Stimulated activated CD8-positive, alpha-beta memory T cell treated with anti-CD3 and anti-CD28 coated beads, Interleukin-7, amount 100 ng/mL, for 1 hour (primary cell): ENCODE results near the gene TMPRSS4.

ENCODE experiments used
- DNase-seq, 2 donors: peaks; one replicate each; pipeline ENCODE4 v3.0.0-alpha.2; 2020; ENCODE audit warnings: low read depth in 2 of 2

TMPRSS4 gene

DNA sequence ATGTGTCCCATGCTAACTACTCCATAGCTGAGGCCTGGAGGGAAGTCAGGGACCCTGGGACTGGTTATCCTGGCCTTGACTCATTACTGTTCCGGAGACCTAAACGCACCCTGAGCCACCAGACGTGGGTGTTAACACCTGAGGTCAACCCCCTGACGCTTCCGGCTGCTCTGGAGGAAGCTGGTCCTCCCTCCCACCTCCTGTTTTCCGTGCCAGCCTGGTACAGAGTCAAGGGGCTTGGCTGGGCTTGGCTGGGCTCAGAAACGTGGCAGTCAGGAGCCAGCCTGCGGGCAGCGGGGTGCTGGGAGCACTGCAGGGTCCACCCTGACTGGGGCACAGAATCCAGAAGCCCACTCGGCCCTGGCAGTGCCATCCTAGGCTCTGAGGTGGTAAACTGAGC is 2.6 kb downstream of the TMPRSS4 start:
- DNase-seq: no peak

DNA sequence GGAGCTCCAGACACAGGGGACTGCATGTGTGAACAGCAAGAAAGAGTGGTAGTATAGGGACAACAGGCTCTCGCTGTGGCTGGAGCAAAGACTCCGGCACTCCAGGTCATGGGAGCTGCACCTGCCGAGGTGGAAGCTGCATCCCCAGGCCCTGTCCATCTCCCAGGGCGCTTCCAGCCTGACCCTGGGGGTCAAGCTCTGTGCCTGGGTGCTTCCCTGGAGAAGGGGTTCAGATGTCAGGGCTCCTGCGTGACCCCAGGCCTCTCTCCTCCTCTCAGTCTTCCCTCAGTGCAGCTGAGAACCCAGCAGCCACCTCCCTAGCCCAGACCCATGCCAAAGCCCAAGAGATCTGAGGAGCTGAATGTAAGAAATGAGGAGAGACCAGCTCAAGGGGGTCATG is 3.4 kb downstream of the TMPRSS4 start:
- DNase-seq: no peak

DNA sequence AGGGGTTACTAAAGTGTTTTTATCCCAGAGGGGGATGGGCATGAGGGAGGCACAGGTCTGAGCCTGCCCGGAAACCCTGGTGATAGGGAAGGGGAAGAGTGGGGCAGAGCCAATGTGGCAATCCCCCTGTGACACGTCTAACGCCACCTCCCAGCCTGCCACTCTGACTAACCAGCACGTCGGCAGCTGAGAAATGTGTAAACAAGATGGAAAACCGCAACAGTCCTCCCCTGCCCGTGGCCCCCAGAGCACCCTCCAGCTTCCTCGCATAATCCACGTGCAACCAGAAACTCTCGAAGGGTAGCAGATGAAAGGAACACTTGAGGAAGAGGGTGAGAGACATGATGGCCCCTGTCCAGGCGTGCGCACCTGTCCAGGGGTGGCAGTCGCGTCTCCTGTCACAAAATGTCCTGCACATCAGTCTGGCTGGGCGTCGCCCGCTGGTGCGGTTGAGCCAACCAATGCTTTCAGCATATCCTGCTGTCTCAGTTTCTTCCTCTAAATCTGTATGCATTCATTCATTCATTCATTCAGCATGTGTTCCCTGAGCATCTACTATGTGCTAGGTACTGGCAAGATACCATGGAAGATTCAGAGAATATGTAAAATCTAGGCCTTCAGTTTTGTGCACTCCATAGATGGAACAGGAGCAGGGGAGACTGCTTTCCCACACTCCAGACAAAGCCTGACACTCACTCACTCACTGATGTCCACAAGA is 4.5 kb downstream of the TMPRSS4 start:
- no peak for DNase-seq

DNA sequence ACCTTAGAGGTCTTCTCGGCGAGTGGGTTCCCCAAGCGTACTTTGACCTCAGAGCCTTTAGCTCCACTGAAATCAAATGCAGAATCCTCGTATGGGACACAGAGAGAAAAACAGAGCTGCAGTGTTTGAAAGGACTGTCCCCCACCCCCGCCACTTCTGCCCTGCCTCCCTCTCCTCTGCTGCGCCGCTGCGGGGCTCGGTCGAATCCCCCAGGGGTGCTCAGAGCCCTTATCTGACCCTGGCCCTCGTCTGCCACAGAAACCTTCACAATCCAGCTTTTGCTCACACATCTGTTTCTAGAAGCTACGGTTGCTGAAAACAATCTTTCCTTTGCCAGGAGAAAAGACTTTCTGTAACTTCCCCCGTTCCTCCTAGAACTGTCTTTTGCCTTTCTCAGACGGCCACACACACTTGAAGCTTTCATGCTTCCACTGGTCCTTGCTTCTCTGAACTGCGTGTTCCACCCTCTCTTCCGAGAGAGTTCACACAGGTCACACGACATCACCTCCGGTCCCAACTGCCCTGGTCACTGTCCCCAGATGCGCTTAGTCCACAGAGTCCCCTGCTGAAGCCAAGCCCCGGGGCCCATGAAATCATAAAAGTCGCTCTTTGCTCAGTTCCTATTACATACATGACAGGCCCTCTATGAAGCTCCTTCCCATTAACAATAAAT is 6.1 kb downstream of the TMPRSS4 start:
- no peak for DNase-seq

DNA sequence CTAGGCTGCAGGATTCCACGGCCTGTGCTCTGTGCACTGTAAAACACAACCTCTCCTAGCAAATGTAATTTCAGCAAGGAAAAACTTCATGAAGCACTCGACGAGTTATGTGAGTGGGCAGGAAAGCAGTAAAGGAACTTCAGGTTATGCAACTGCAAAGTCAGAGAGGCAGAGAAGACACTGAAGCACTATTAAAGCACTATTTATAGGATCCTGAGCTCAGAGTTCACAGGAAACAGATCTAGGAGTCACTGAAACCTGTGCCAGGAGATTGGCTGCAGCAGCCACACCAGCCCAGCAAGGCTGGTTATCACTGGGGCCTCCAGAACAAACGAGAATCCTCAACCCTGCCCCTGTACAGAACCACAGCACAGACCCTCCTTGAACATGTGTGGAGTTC is 7.4 kb downstream of the TMPRSS4 start:
- no peak for DNase-seq

DNA sequence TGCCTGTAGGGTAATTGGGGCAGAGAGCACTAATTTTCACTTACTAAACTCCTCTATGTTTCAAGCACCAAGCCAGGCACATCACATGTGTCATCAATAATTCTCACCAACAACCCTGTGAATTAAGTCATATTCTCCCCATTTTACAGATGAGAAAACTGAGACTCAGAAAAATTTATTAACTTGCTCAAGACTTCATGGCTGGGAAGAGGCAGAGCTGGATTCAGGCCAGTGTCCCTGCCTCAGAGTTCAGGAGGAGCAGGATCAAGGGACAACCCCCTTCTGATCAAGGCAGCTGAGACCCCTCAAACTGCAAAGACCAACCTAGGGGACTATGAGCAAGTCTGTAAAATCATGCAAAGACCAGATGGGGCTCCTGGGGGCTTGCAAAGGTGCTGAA is 7.8 kb downstream of the TMPRSS4 start:
- no peak for DNase-seq

DNA sequence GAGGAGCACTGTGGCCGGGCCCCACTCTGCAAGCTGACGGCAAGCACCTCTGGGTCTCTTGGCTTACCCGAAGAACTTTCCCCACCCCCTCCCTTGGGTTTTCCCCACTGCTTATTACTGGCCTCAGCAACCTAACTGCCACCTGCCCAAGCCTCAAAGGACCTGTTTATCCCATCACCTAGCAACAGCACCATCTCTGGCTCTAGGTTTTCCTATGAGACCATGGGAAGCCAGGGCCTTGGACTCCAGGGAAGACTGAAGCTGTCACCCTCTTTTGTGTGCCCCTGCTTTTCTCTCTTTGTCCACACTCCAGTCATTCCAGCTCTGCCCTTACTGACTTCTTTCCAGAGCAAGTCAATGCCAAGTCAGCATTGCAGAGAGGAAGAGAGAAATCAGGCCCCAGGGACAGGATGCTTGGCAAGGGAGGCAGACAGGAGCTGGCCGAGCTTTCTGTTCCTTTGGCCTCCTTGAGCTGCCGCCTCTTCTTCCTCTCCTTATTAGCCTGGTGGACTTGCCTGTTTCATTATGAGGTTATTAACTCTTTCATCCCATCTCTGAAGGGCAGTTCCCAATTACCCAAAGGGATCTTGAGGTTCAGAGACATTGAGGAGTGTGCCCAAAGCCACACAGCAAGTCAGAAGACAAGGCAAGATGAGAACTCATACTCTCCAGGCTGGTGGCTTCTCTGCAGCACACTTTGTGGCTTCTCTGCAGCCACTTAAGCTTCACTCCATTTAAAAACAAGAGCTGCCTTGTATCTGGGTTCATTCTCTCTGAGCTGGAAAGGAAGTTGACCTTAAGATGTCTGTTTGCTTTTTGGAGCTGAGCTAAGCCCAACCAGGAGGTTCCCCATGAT is 10.3 kb downstream of the TMPRSS4 start, which contains the start of gene SMIM35:
SMIM35 (minus strand) TSS at position 51 of the 856 bp plus-strand sequence. CDS start 206 bp downstream, outside the sequence.
- no peak for DNase-seq

DNA sequence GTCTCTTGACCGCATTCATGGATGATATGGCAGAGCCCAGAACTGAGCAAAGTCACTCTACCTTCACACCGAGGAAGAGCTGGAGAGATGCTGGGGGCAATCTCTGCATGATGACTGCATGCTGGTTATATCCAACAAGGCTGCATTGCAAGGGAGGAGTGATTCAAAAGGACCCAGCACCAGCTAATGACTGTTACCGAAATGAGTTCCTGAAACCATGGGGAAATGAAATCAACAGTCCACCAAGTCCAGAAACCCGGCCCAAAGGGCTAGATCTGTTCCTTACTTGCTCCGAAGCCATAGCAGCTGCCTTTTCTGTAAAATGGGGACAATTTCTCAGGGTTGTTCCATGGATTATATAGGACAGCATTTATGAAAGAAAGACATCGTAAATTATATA is 11.1 kb downstream of the TMPRSS4 start:
- no peak for DNase-seq

DNA sequence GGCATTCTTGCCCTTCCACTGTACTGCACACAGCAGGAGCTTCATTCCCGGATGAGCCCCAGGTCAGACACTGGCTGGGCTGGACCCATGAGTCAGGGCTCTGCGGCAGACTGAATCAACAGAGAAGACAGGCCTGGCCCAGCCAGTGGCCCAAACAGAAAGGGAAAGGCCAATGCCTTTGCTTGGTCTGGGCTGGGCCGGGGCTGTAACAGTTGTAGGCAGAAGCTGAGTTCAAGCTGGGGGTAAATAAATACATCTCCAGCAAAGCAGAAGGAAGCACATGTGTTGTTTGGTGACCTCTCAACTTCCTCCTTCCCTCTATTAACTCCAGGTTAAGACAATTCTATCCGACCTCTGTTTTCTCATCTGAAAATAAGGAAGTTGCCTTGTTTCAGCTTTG is 11.7 kb downstream of the TMPRSS4 start:
- DNase-seq: no peak

DNA sequence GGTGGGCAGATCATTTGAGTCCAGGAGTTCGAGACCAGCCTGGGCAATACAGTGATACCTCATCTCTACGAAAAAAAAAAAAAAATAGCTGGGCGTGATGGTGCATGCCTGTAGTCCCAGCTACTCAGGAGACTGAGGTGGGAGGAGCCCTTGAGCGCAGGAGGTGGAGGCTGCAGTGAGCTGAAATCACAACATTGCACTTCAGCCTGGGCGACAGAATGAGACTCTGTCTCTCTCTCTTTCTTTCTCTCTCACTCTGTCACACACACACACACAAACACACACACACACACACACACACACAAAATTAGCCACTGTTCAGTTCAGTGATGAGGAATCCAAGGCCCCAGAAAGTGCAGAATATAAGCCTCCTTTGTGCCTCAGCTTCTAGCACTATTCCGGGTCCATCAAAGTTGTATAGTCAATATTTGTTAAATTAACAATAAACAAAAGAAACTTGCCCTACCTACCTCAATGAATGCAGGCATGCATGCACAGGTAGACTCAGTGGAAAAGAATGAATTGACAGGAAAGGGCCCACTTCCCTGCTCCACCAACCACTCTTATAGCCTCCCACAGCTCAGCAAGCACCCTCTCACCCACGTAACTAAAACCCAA is 13.8 kb downstream of the TMPRSS4 start:
- DNase-seq: no peak

DNA sequence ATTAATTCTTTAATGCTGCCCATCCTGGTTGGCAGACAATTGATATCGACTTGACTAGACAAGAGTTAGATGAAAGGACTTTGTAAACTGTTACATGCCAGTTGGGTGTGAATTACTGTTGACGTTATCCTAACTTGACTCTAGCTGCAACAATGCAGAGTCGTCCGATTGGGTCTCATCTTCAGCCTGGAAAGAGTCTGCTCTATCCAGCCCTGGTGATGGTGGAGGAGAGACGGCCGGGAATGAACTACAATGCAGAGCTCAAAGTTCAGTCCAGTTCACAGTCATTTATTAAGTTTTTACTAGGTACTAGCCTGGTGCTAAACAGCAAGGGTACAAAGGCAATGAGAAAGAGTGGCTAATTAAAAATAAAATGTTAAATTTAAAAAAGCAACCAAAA is 14.8 kb downstream of the TMPRSS4 start:
- DNase-seq: no peak

DNA sequence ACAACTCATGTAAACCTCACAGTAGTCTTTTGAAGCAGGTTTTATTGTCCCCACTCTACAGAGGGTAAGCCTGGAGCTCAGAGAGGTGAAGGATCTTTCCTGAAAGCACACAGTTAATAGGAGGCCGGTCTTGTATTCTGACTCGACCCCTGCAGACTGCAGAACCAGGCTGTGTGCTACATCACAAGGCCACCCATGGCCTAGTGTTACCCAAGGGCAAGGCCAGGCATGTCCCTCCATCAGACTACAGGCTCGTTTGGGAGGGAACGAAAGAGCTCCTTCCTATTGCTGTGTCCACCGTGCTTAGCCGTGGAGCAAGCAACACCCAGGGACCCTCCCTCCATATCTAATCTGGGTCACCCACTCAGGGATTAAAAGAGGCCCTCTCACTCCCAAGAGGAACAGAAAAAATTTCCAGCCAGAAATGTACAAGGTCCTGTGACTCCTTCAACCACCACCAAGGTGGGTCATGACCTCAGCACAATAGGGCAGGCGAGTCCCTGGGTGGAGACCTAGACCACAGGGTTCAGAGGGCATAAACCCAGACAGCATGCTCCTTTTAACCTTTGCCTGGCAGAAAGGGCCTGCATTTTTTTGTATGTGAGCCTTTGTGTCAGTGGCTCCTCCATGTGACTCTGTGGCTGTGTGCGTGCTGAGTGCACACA is 16.2 kb downstream of the TMPRSS4 start:
- no peak for DNase-seq

DNA sequence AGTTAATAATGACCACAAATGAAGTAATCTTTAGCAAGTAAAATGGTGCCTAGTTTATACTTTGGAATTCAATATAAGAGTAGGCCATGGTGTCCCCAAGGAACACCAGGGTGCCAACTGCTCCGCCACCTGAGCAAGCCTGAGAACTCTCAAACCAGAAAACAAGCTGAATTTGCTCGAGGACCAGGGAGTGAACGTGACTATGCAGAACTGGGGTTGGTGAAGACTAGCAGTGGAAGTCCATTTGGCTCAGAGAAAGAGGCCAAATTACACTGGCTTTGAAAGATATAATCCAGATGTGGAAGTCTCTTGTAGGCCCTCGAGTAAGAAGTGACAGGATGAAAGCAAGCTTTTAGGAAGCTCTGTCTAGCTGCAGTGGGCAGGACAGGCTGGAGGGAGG is 18.6 kb downstream of the TMPRSS4 start:
- no peak for DNase-seq

DNA sequence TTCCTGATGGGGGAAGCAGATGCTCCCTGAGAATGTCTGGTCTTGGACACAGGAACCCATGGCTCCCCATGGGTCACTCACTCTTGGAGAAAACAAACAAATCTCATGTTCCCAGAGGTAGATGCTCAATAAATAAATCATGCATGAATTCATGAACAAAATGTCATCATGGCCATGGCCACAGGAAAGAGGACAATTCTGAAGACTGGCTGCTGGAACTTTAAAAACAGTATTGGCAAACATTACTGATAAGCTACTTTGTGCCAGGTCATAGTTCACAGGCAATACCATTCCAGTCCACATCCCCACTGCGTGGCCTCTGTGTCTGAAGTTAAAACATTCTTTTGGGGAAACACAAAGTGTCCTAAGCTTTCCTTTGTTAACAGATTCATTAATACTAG is 19.1 kb downstream of the TMPRSS4 start:
- DNase-seq: no peak

DNA sequence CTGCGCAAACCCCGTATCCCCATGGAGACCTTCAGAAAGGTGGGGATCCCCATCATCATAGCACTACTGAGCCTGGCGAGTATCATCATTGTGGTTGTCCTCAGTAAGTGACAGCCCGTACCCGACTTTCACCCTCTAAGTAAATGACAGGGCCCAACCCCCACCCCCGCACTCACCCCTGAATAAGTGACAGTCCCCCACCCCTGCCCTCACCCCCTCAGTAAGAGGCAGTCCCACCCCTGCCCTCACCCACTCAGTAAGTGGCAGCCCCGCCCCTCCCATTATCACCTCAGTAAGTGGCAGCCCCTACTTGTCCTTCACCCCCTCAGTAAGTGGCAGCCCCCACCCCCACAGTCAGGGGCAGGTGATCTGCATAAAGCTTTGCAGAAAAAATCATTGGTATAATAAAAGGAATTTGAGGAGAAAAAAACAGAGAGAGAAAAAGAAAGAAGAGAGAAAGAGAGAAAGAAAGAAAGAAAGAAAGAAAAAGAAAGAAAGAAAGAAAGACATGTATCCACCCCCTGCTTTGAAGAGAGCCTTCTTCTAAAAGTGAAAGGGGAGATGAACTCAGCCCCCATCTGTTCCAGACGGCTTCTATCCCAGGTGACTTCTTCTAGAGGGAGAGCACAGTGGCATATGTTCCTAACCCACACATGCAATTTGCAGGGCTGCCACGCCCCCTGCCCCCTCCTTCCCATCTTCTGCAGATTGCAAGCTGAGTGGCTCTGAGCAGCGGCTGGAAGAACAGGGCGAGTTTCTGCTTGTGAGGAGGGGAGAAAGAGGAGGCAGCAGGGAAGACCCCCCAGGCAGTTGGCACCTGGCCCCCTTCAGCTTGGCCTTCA is 22.3 kb downstream of the TMPRSS4 start:
- DNase-seq: no peak

DNA sequence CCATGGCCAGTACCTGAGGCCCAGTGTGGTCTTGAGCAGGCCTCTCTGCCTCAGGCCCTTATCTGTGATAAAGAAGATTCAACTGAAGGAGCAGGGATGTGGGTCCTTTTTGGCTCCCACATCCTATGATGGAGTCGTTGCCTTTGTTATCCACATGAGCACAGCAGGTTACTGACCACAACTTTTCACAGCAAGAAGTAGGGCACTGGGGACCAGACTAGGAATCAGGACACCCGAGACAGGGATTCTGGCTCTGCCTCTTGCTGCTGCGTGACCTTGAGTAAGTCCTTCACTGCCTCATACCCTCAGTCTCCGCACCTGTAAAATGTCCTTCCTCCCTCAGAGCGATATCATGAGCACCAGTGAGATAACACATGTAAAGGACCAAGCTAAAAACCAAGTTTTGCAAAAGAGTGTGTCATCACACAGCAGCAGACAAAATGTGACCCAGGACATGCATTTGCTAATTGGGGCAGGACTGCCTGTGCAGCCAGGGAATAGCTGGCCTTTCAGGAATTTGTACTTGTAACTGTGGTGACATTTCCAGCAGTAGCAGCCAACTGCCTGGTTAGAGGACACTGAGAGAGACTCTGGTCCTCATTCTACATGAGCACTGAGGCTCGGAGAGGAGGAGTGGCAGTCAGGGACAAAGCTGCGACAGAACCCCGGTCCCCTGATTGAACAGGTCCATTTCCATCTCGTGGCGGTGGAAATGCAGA is 23.1 kb downstream of the TMPRSS4 start:
- DNase-seq: no peak

DNA sequence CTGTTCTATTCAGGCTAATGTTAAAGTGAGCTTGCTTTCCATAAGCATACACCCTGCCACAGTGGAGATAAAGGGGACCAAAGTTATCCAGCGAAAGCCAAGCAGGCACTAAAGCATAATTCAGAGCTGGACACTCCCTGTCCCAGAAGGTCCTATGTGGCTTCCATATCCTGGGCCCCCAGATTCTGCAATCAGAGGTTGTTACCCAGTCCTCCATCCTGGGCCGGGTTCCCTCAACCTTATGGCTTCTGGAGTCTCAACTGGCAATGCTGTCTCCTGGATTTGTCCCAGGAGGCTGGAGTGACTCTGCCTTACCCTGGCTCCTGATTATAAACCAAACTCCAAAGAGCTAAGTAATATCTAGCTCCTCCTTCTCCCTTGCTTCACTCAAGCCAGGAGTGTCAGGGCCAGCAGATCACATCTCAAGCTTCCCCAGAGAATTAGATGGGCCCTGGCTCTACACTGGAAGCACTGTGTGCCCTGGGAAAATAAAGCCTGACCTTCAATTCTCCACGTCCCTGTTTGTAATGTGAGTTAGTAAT is 23.9 kb downstream of the TMPRSS4 start:
- DNase-seq: no peak

DNA sequence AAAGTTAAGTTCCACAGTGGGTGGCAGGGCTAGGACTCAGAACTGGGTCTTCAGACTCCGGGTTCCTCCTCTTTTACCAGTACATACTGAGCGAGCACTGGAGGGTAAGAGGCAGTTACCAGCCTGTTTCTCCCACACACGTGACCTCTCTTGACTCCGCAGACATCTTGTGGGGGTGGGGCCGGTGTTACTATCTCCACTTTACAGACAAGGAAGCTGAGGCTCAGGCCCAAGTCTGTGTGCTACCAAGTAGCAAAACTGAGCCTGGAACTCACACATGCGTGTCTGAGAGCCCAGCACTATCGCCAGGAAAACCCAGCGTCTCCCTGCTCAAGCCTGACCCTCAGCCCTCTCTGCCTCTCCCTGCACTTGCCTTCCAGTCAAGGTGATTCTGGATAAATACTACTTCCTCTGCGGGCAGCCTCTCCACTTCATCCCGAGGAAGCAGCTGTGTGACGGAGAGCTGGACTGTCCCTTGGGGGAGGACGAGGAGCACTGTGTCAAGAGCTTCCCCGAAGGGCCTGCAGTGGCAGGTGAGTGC is 25.9 kb downstream of the TMPRSS4 start:
- DNase-seq: no peak

DNA sequence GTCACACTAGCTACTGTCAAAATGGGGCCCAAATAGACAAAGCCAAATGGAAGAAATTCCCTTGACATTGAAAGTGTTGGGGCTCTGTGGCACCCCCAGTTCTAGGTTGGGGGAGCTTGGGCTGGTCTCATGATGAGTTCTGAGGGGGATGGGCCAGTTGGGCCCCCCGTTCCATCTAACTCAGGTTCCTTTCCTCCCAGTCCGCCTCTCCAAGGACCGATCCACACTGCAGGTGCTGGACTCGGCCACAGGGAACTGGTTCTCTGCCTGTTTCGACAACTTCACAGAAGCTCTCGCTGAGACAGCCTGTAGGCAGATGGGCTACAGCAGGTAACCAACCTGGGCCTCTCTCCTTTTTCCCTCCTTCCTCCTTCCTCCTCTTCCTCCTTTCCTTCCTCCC is 27.6 kb downstream of the TMPRSS4 start:
- no peak for DNase-seq
